Activated CD4-positive, alpha-beta T cell treated with anti-CD3 and anti-CD28 coated beads, Interleukin-2, amount 10 ng/mL, durations not matched to agents 24 days and 14 days (primary cell): ENCODE measurements around the gene PIN1. TPM values are rescaled to one million over a fixed set of nuclear protein-coding genes. Genes with fewer than 3 reads are reported as not detected.

Experiments
- DNase-seq: peaks from one replicate; pipeline ENCODE4 v3.0.0; 2022
- H3K27ac Mint-ChIP-seq: one replicate; pipeline ENCODE4 v1.8.0; 2022; ENCODE audit warnings: mild to moderate bottlenecking, mixed read lengths
- H3K27me3 Mint-ChIP-seq: one replicate; pipeline ENCODE4 v1.8.0; 2022; ENCODE audit warnings: mixed read lengths
- H3K36me3 Mint-ChIP-seq: one replicate; pipeline ENCODE4 v1.8.0; 2022; ENCODE audit warnings: low read depth, mild to moderate bottlenecking, mixed read lengths
- H3K4me1 Mint-ChIP-seq: one replicate; pipeline ENCODE4 v1.8.0; 2021; ENCODE audit warnings: mixed read lengths
- H3K4me3 Mint-ChIP-seq: one replicate; pipeline ENCODE4 v1.8.0; 2022; ENCODE audit warnings: mild to moderate bottlenecking, moderate library complexity, mixed read lengths
- H3K9me3 Mint-ChIP-seq: one replicate; pipeline ENCODE4 v1.8.0; 2021; ENCODE audit warnings: mixed read lengths
- intact Hi-C: fragments of 100-400 bp; cut with micrococcal nuclease; formaldehyde crosslinking; loops from one replicate; pipeline ENCODE4 v1.15.1; 2023
- total RNA-seq: library from RNA; stranded (reverse); gene quantifications from 2 replicates; pipeline ENCODE4 v1.2.3, GENCODE V29; 2022

PIN1 gene
- total RNA-seq, 1 donor from 2014 or later, result 93.0 TPM

GRCh38 chr19:9872618-9873242 lies 37.6 kb downstream of the PIN1 start:
- no peaks in the 10 kb centered on the region for H3K9me3 Mint-ChIP-seq
- H3K4me1 Mint-ChIP-seq, result no peaks in the 10 kb centered on the region
- no peaks in the 10 kb centered on the region for H3K27me3 Mint-ChIP-seq
- intact Hi-C loops, result no loop called here
- no peaks in the 10 kb centered on the region for H3K36me3 Mint-ChIP-seq
- peak overlapping the region; percentile 1 for H3K27ac Mint-ChIP-seq
- no peak overlapping the region for H3K4me3 Mint-ChIP-seq
- no peak for DNase-seq

GRCh38 chr19:9875031-9875627 lies 40.0 kb downstream of the PIN1 start:
- Mint-ChIP-seq H3K27ac (no peak overlapping the region), H3K36me3 (no peaks in the 10 kb centered on the region), H3K9me3 (no peaks in the 10 kb centered on the region), H3K4me1 (peaks cover 2% of the 10 kb centered on the region), H3K4me3 (no peak overlapping the region), H3K27me3 (no peaks in the 10 kb centered on the region)
- DNase-seq, result no peak
- intact Hi-C loops, result no loop called here

GRCh38 chr19:9875796-9876195 lies 40.7 kb downstream of the PIN1 start:
- no peak overlapping the region for H3K27ac Mint-ChIP-seq
- no peaks in the 10 kb centered on the region for H3K27me3 Mint-ChIP-seq
- no peak for DNase-seq
- no peak overlapping the region for H3K4me3 Mint-ChIP-seq
- intact Hi-C loops, result no loop called here
- no peaks in the 10 kb centered on the region for H3K36me3 Mint-ChIP-seq
- peaks cover 2% of the 10 kb centered on the region for H3K4me1 Mint-ChIP-seq
- H3K9me3 Mint-ChIP-seq, result no peaks in the 10 kb centered on the region

GRCh38 chr19:9877780-9878510 lies 42.8 kb downstream of the PIN1 start:
- H3K27me3 Mint-ChIP-seq, result no peaks in the 10 kb centered on the region
- H3K27ac Mint-ChIP-seq, result no peak overlapping the region
- H3K4me1 Mint-ChIP-seq, result peaks cover 2% of the 10 kb centered on the region
- no peak for DNase-seq
- no peaks in the 10 kb centered on the region for H3K9me3 Mint-ChIP-seq
- H3K36me3 Mint-ChIP-seq, result no peaks in the 10 kb centered on the region
- no peak overlapping the region for H3K4me3 Mint-ChIP-seq
- intact Hi-C loops, result no loop called here

GRCh38 chr19:9878511-9879196 lies 43.5 kb downstream of the PIN1 start:
- DNase-seq, result no peak
- Mint-ChIP-seq H3K4me3 (no peak overlapping the region), H3K9me3 (no peaks in the 10 kb centered on the region), H3K27ac (no peak overlapping the region), H3K36me3 (no peaks in the 10 kb centered on the region), H3K4me1 (peaks cover 2% of the 10 kb centered on the region), H3K27me3 (no peaks in the 10 kb centered on the region)
- intact Hi-C loops, result no loop called here

- H3K4me1 Mint-ChIP-seq, result peaks cover 4% of the 10 kb centered on the region
- no peak overlapping the region for H3K27ac Mint-ChIP-seq
- no peaks in the 10 kb centered on the region for H3K9me3 Mint-ChIP-seq
- H3K4me3 Mint-ChIP-seq, result no peak overlapping the region
- no peaks in the 10 kb centered on the region for H3K36me3 Mint-ChIP-seq
- no peak for DNase-seq
- peaks cover 2% of the 10 kb centered on the region for H3K27me3 Mint-ChIP-seq
- intact Hi-C loops, result no loop called here
Observed at GRCh38 chr19:9881720-9882119, 46.6 kb downstream of the PIN1 start.

GRCh38 chr19:9883231-9883758 lies 48.2 kb downstream of the PIN1 start:
- Mint-ChIP-seq H3K27ac (no peak overlapping the region), H3K36me3 (no peaks in the 10 kb centered on the region), H3K4me3 (no peak overlapping the region), H3K9me3 (no peaks in the 10 kb centered on the region), H3K27me3 (peaks cover 2% of the 10 kb centered on the region), H3K4me1 (peaks cover 4% of the 10 kb centered on the region)
- DNase-seq, result no peak
- intact Hi-C loops, result no loop called here

- intact Hi-C loops, result no loop called here
- H3K4me3 Mint-ChIP-seq, result no peak overlapping the region
- H3K9me3 Mint-ChIP-seq, result no peaks in the 10 kb centered on the region
- no peak overlapping the region for H3K27ac Mint-ChIP-seq
- H3K27me3 Mint-ChIP-seq, result peaks cover 2% of the 10 kb centered on the region
- H3K36me3 Mint-ChIP-seq, result no peaks in the 10 kb centered on the region
- no peak for DNase-seq
- peaks cover 2% of the 10 kb centered on the region for H3K4me1 Mint-ChIP-seq
Observed at GRCh38 chr19:9883764-9884163, 48.6 kb downstream of the PIN1 start.

GRCh38 chr19:9885077-9885552 lies 50.0 kb downstream of the PIN1 start:
- no peak for DNase-seq
- peaks cover 2% of the 10 kb centered on the region for H3K4me1 Mint-ChIP-seq
- no peak overlapping the region for H3K27ac Mint-ChIP-seq
- peaks cover 2% of the 10 kb centered on the region for H3K27me3 Mint-ChIP-seq
- intact Hi-C loops, result no loop called here
- no peaks in the 10 kb centered on the region for H3K9me3 Mint-ChIP-seq
- no peaks in the 10 kb centered on the region for H3K36me3 Mint-ChIP-seq
- no peak overlapping the region for H3K4me3 Mint-ChIP-seq

GRCh38 chr19:9891609-9892373 lies 56.7 kb downstream of the PIN1 start:
- no peaks in the 10 kb centered on the region for H3K36me3 Mint-ChIP-seq
- H3K27ac Mint-ChIP-seq, result no peak overlapping the region
- DNase-seq, result no peak
- H3K9me3 Mint-ChIP-seq, result no peaks in the 10 kb centered on the region
- no peaks in the 10 kb centered on the region for H3K4me1 Mint-ChIP-seq
- intact Hi-C loops, result no loop called here
- H3K4me3 Mint-ChIP-seq, result no peak overlapping the region
- H3K27me3 Mint-ChIP-seq, result no peaks in the 10 kb centered on the region

Other genes with a start within 250 kb of the PIN1 start
- gene ZNF561, start 214.1 kb upstream of the PIN1 start, total RNA-seq, result 35.3 and 37.2 TPM in 2 replicates
- 15.9 and 16.9 TPM in 2 replicates for gene ZNF562, start 160.2 kb upstream of the PIN1 start, total RNA-seq
- gene ZNF846, start 66.6 kb upstream of the PIN1 start, total RNA-seq, result 2.2 and 3.4 TPM in 2 replicates
- 19.4 and 23.3 TPM in 2 replicates for gene FBXL12, start 16.2 kb upstream of the PIN1 start, total RNA-seq
- 355 and 359 TPM in 2 replicates for gene UBL5, start 7.4 kb upstream of the PIN1 start, total RNA-seq
- gene OLFM2, start 101.2 kb downstream of the PIN1 start, total RNA-seq, result 0.82 and 0.88 TPM in 2 replicates
- gene COL5A3, start 175.2 kb downstream of the PIN1 start, total RNA-seq, result 0.59 and 0.63 TPM in 2 replicates
- gene RDH8, start 178.2 kb downstream of the PIN1 start, total RNA-seq, result not detected in 2 replicates